DND-41 (cell line): Measurements from ENCODE around the gene TOMM7.
"Not testable (repeated sequence)": the region's sequence is repeated elsewhere in the genome, so short reads cannot be mapped to it uniquely, and the experiment has no call there.

Experiments used
- ATAC-seq: fragments of 200-7000 bp; cut with Tn5 transposase; 3 replicates; pipeline ENCODE4 v1.9.1; 2021; ENCODE audit warnings: low read depth; ENCODE audit not compliant: insufficient read depth
- DNase-seq: peaks from one replicate; pipeline ENCODE4 v3.0.0-alpha.2; 2020
- H2AFZ ChIP-seq: 2 replicates; pipeline ENCODE4 v1.6.0; 2012; ENCODE audit warnings: low read depth, low read length
- H3K27ac ChIP-seq: 2 replicates; pipeline ENCODE4 v1.5.1; 2012; ENCODE audit warnings: low read length, inconsistent platforms
- H3K27me3 ChIP-seq: fragments of 200-600 bp; sonication (generic); 2 replicates; pipeline ENCODE4 v1.6.0; 2012; ENCODE audit warnings: low read length, mild to moderate bottlenecking, inconsistent platforms; ENCODE audit not compliant: insufficient read depth, poor library complexity
- H3K36me3 ChIP-seq: 2 replicates; pipeline ENCODE4 v1.5.1; 2012; ENCODE audit warnings: low read length, inconsistent platforms; ENCODE audit not compliant: insufficient read depth
- H3K4me1 ChIP-seq: 2 replicates; pipeline ENCODE4 v1.5.1; 2012; ENCODE audit warnings: mild to moderate bottlenecking, low read length; ENCODE audit not compliant: insufficient read depth
- H3K4me2 ChIP-seq: 2 replicates; pipeline ENCODE4 v1.6.0; 2012; ENCODE audit warnings: mild to moderate bottlenecking, moderate library complexity, low read length, inconsistent platforms; ENCODE audit not compliant: insufficient read depth
- H3K4me3 ChIP-seq, 2 experiments: fragments of 200-600 bp in 1 of 2; shearing (Covaris generic) in 1 of 2; 2 replicates each; pipeline ENCODE4 v1.5.1; 2012 to 2016; ENCODE audit warnings: inconsistent platforms in 2 of 2, low read length in 2 of 2, mild to moderate bottlenecking in 2 of 2, low read depth in 1 of 2, moderate library complexity in 1 of 2
- H3K79me2 ChIP-seq: 2 replicates; pipeline ENCODE4 v1.6.0; 2012; ENCODE audit warnings: low read length, inconsistent platforms; ENCODE audit not compliant: insufficient read depth
- H3K9ac ChIP-seq: 2 replicates; pipeline ENCODE4 v1.6.0; 2012; ENCODE audit warnings: low read depth, mild to moderate bottlenecking, inconsistent platforms, low read length, moderate library complexity
- H3K9me3 ChIP-seq: 2 replicates; pipeline ENCODE4 v1.5.1; 2012; ENCODE audit warnings: low read length, moderate library complexity, mild to moderate bottlenecking, inconsistent platforms; ENCODE audit not compliant: insufficient read depth, severe bottlenecking
- H4K20me1 ChIP-seq: 2 replicates; pipeline ENCODE4 v1.6.0; 2012; ENCODE audit warnings: low read length; ENCODE audit not compliant: insufficient read depth
- CTCF ChIP-seq: IDR thresholded peaks from 2 replicates; pipeline ENCODE4 v1.5.1; 2012; ENCODE audit warnings: borderline replicate concordance, low read length, moderate library complexity, mild to moderate bottlenecking; ENCODE audit not compliant: poor library complexity, severe bottlenecking; ENCODE audit errors: extremely low read depth
- EZH2 ChIP-seq: IDR thresholded peaks from 3 replicates; pipeline ENCODE4 v1.6.1; 2012; ENCODE audit warnings: borderline replicate concordance, low read depth, mild to moderate bottlenecking, moderate library complexity, low read length, inconsistent platforms; ENCODE audit not compliant: severe bottlenecking

TOMM7 gene

GRCh38 chr7:22841954-22842353 lies 19.3 kb upstream of the TOMM7 start:
- H4K20me1 ChIP-seq = no peaks in the 10 kb centered on the region
- DNase-seq (no peak), ATAC-seq (no peak)
- H3K27me3 ChIP-seq = peaks cover 4% of the 10 kb centered on the region
- H2AFZ ChIP-seq = no peak overlapping the region
- no peak overlapping the region for H3K4me3 ChIP-seq
- H3K4me1 ChIP-seq = no peaks in the 10 kb centered on the region
- no peak overlapping the region for H3K9ac ChIP-seq
- no peaks in the 10 kb centered on the region for H3K9me3 ChIP-seq
- TF ChIP-seq CTCF (no peak), EZH2 (no peak)
- H3K27ac ChIP-seq = no peak overlapping the region
- H3K4me2 ChIP-seq = no peak overlapping the region
- H3K36me3 ChIP-seq = no peaks in the 10 kb centered on the region
- H3K79me2 ChIP-seq = no peaks in the 10 kb centered on the region

GRCh38 chr7:22837308-22837707 lies 14.7 kb upstream of the TOMM7 start:
- H3K27ac ChIP-seq = no peak overlapping the region
- no peak for TF ChIP-seq EZH2
- no peak for TF ChIP-seq CTCF
- H3K9ac ChIP-seq = no peak overlapping the region
- H3K79me2 ChIP-seq = no peaks in the 10 kb centered on the region
- H3K36me3 ChIP-seq = no peaks in the 10 kb centered on the region
- no peak overlapping the region for H3K4me3 ChIP-seq
- no peaks in the 10 kb centered on the region for H3K9me3 ChIP-seq
- no peak for ATAC-seq
- H3K4me1 ChIP-seq = no peaks in the 10 kb centered on the region
- H3K27me3 ChIP-seq = peaks cover 11% of the 10 kb centered on the region
- H3K4me2 ChIP-seq = no peak overlapping the region
- no peak overlapping the region for H2AFZ ChIP-seq
- DNase-seq = no peak
- H4K20me1 ChIP-seq = no peaks in the 10 kb centered on the region

GRCh38 chr7:22836506-22836905 lies 13.9 kb upstream of the TOMM7 start:
- not testable (repeated sequence) for H2AFZ ChIP-seq, H3K9me3 ChIP-seq

GRCh38 chr7:22833957-22834356 lies 11.3 kb upstream of the TOMM7 start:
- peaks cover 11% of the 10 kb centered on the region for H3K27me3 ChIP-seq
- no peaks in the 10 kb centered on the region for H3K79me2 ChIP-seq
- H3K9ac ChIP-seq = no peak overlapping the region
- ATAC-seq (no peak), DNase-seq (no peak)
- H3K4me3 ChIP-seq = no peak overlapping the region
- H3K4me2 ChIP-seq = no peak overlapping the region
- no peaks in the 10 kb centered on the region for H3K4me1 ChIP-seq
- no peaks in the 10 kb centered on the region for H3K9me3 ChIP-seq
- no peaks in the 10 kb centered on the region for H4K20me1 ChIP-seq
- H2AFZ ChIP-seq = no peak overlapping the region
- no peaks in the 10 kb centered on the region for H3K36me3 ChIP-seq
- TF ChIP-seq EZH2 = no peak
- TF ChIP-seq CTCF = no peak
- H3K27ac ChIP-seq = no peak overlapping the region

More at GRCh38 chr7:22836506-22836905, 13.9 kb upstream of the TOMM7 start:
- not testable (repeated sequence) for H3K4me3 ChIP-seq, DNase-seq, H3K79me2 ChIP-seq, ATAC-seq, H3K9ac ChIP-seq, H3K4me1 ChIP-seq, H3K27ac ChIP-seq, H4K20me1 ChIP-seq, H3K4me2 ChIP-seq, H3K36me3 ChIP-seq
- H3K27me3 ChIP-seq = peaks cover 11% of the 10 kb centered on the region
